ENCODE data around the gene RXFP4. TPM values are rescaled to one million over a fixed set of nuclear protein-coding genes. Genes with fewer than 3 reads are reported as not detected.

The RXFP4 gene
- polyA plus RNA-seq, 3 donors: 0.08 TPM; not detected in 2

- H3K4me3 Mint-ChIP-seq: peak overlapping the region; percentile 52 to 74
- H3K9me3 Mint-ChIP-seq: no peaks in the 10 kb centered on the region
- WGBS (ENCODE audit: insufficient coverage): 70% methylated on average over 5 of the region's 9 CpGs
- Histone ChIP-seq H2AFZ (ENCODE audit: insufficient read depth, low read depth, low read length, poor library complexity, severe bottlenecking) (no peak overlapping the region), H4K20me1 (ENCODE audit: insufficient read depth, low read length) (peaks cover 100% of the 10 kb centered on the region), H3K4me1 (ENCODE audit: control insufficient read depth in 1 of 2, insufficient read depth in 2 of 2, low read length in 2 of 2) (peaks cover 89 to 100% of the 10 kb centered on the region in 2 donors), H3K36me3 (replicated peaks in 1 of 2; ENCODE audit: control insufficient read depth in 1 of 2, insufficient read depth in 2 of 2, low read length in 2 of 2) (peaks cover 42 to 54% of the 10 kb centered on the region in 2 donors), H3K27me3 (ENCODE audit: control insufficient read depth in 2 of 2, insufficient read depth in 2 of 2, low read length in 2 of 2) (no peaks in the 10 kb centered on the region), H3K4me3 (replicated peaks in 1 of 3; ENCODE audit: low read depth in 2 of 3, low read length in 3 of 3) (peak overlapping the region in 1 of 3 experiments; percentile 94), H3K9me3 (replicated peaks in 1 of 2; ENCODE audit: control insufficient read depth in 1 of 2, insufficient read depth in 1 of 2, low read length in 2 of 2) (no peaks in the 10 kb centered on the region), H3K9ac (ENCODE audit: insufficient read depth, low read length, poor library complexity, severe bottlenecking) (no peak overlapping the region), H3K27ac (ENCODE audit: low read depth in 1 of 2, low read length in 2 of 2) (peak overlapping the region; percentile 85 to 97), H3K4me2 (replicated peaks; ENCODE audit: extremely low read depth, low read length, poor library complexity, severe bottlenecking) (peak overlapping the region; percentile 67), H3K79me2 (ENCODE audit: insufficient read depth, low read length) (peaks cover 99% of the 10 kb centered on the region)
- no peak for TF ChIP-seq CTCF (IDR thresholded peaks at IDR 0.05)
- peaks cover 88% of the 10 kb centered on the region for H3K4me1 Mint-ChIP-seq
- H3K27me3 Mint-ChIP-seq (ENCODE audit: low read depth in 3 of 3): peaks cover 0 to 6% (median 0%) of the 10 kb centered on the region in 3 donors
- peak overlapping the region; percentile 88 to 99 (median 95) for H3K27ac Mint-ChIP-seq
- H3K36me3 Mint-ChIP-seq: peaks cover 68 to 69% of the 10 kb centered on the region in 2 donors
- DNase-seq: no peak
- intact Hi-C loops (cut with micrococcal nuclease): no loop called here
These were observed 30.7 kb downstream of the RXFP4 start for GRCh38 chr1:155971910-155972809.

DNA sequence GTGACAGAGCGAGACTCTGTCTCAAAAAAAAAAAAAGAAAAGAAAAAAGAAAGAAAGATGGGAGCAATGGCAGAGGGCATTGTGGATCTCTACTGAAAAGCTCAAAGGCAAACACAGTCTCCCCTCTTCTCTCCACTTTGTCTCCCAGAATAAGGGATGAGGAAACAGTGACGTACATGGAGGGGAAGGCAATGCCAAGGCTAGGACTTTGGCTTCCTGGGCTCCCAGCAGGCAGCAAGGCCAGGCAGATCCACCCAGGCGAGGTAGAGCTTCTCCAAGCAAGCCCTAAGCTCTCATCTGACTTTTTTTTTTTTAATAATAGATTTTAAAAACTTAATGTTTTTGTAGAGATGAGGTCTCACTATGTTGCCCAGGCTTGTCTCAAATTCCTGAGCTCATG is 32.3 kb downstream of the RXFP4 start:
- Histone ChIP-seq H3K9me3 (replicated peaks in 1 of 2; ENCODE audit: control insufficient read depth in 1 of 2, insufficient read depth in 1 of 2, low read length in 2 of 2) (no peaks in the 10 kb centered on the region), H3K4me3 (replicated peaks in 1 of 3; ENCODE audit: low read depth in 2 of 3, low read length in 3 of 3) (peak overlapping the region in 1 of 3 experiments; percentile 94), H2AFZ (ENCODE audit: insufficient read depth, low read depth, low read length, poor library complexity, severe bottlenecking) (no peak overlapping the region), H3K27ac (ENCODE audit: low read depth in 1 of 2, low read length in 2 of 2) (peak overlapping the region; percentile 81 to 97), H3K79me2 (ENCODE audit: insufficient read depth, low read length) (peaks cover 99% of the 10 kb centered on the region), H3K4me1 (ENCODE audit: control insufficient read depth in 1 of 2, insufficient read depth in 2 of 2, low read length in 2 of 2) (peaks cover 73 to 87% of the 10 kb centered on the region in 2 donors), H3K36me3 (replicated peaks in 1 of 2; ENCODE audit: control insufficient read depth in 1 of 2, insufficient read depth in 2 of 2, low read length in 2 of 2) (peaks cover 28 to 38% of the 10 kb centered on the region in 2 donors), H3K4me2 (replicated peaks; ENCODE audit: extremely low read depth, low read length, poor library complexity, severe bottlenecking) (peak overlapping the region; percentile 96), H3K9ac (ENCODE audit: insufficient read depth, low read length, poor library complexity, severe bottlenecking) (peak overlapping the region; percentile 99), H3K27me3 (ENCODE audit: control insufficient read depth in 2 of 2, insufficient read depth in 2 of 2, low read length in 2 of 2) (no peaks in the 10 kb centered on the region), H4K20me1 (ENCODE audit: insufficient read depth, low read length) (peaks cover 95% of the 10 kb centered on the region)
- no peak for TF ChIP-seq CTCF (IDR thresholded peaks at IDR 0.05)
- no peak for DNase-seq
- H3K9me3 Mint-ChIP-seq: no peaks in the 10 kb centered on the region
- intact Hi-C loops (cut with micrococcal nuclease): no loop called here
- peak overlapping the region in 6 of 7 donors; percentile 88 to 99 (median 92) for H3K27ac Mint-ChIP-seq
- no CpG with 5 or more reads among the region's 3 CpGs for WGBS (ENCODE audit: insufficient coverage)
- peaks cover 55 to 58% of the 10 kb centered on the region in 2 donors for H3K36me3 Mint-ChIP-seq
- H3K4me1 Mint-ChIP-seq: peaks cover 73% of the 10 kb centered on the region
- H3K4me3 Mint-ChIP-seq: peak overlapping the region; percentile 96 to 98
- peaks cover 0 to 6% (median 0%) of the 10 kb centered on the region in 3 donors for H3K27me3 Mint-ChIP-seq (ENCODE audit: low read depth in 3 of 3)

All from CD14-positive monocyte (primary cell).